HCT116 (cell line): ENCODE results near the gene RPL29. TPM values are rescaled to one million over a fixed set of nuclear protein-coding genes. Genes with fewer than 3 reads are reported as not detected.

Experiments used
- ATAC-seq: fragments of 200-7000 bp; cut with Tn5 transposase; 2 replicates; pipeline ENCODE4 v1.9.1; 2020; ENCODE audit warnings: mild to moderate bottlenecking, moderate library complexity
- BruUV-seq: library from RNA; stranded (reverse); fragments of 400-500 nt; replicated peaks from 2 replicates; lab custom pipeline; 2021; lab: Mats Ljungman, UMichigan
- CTCF ChIA-PET: fragments of 300-600 bp; sonication (Branson Sonifier 250); formaldehyde crosslinking; loops from one replicate; lab custom pipeline; 2021; ENCODE audit warnings: antibody characterized with exemption; lab: Charles Lee
- POLR2A ChIA-PET: fragments of 300-600, 350-600 bp; sonication (Branson Sonifier 250); formaldehyde crosslinking; loops from one replicate; lab custom pipeline; 2021; ENCODE audit warnings: antibody characterized with exemption; lab: Charles Lee
- RAD21 ChIA-PET, 2 experiments: fragments of 300-600 bp; sonication (Branson Sonifier 250); formaldehyde crosslinking; loops; one replicate each; lab custom pipeline; 2023; ENCODE audit warnings: low total read pairs in 2 of 2; ENCODE audit not compliant: uncharacterized antibody in 2 of 2, unreplicated experiment in 2 of 2, low non-redundant PET in 1 of 2; lab: Charles Lee
- DNase-seq: peaks from one replicate; pipeline ENCODE4 v3.0.0-alpha.2; 2010; ENCODE audit warnings: low read depth, low spot score
- H2AFZ ChIP-seq: fragments of 200-600 bp; shearing (Covaris generic), sonication (generic); 2 replicates; pipeline ENCODE4 v1.6.1; 2017; ENCODE audit warnings: low read depth, mixed run types, mixed read lengths, antibody characterized with exemption, low read length; ENCODE audit not compliant: poor library complexity, severe bottlenecking
- H3K27ac ChIP-seq: 2 replicates; pipeline ENCODE4 v1.5.1; 2012; ENCODE audit warnings: low read depth, low read length
- H3K27me3 ChIP-seq: fragments of 200-600 bp; sonication (generic); 2 replicates; pipeline ENCODE4 v1.6.1; 2016; ENCODE audit warnings: mixed run types, low read length, mixed read lengths; ENCODE audit not compliant: insufficient read depth
- H3K36me3 ChIP-seq, 2 experiments: fragments of 200-500 bp in 1 of 2; fragments of 200-600 bp in 1 of 2; sonication (Bioruptor generic) in 1 of 2; sonication (generic) in 1 of 2; 2 replicates each; pipeline versions ENCODE4 v1.5.1 to v1.6.1; 2014 to 2016; ENCODE audit warnings: low read length in 2 of 2, inconsistent platforms in 1 of 2, mixed read lengths in 1 of 2, mixed run types in 1 of 2; ENCODE audit not compliant: insufficient read depth in 2 of 2, control insufficient read depth in 1 of 2
- H3K4me1 ChIP-seq, 2 experiments: fragments of 200-600 bp in 1 of 2; sonication (generic) in 1 of 2; 2 replicates each; pipeline versions ENCODE4 v1.5.1 to v1.6.1; 2012 to 2017; ENCODE audit warnings: low read length in 2 of 2, inconsistent platforms in 1 of 2, mild to moderate bottlenecking in 1 of 2, mixed read lengths in 1 of 2, mixed run types in 1 of 2, moderate library complexity in 1 of 2; ENCODE audit not compliant: insufficient read depth in 2 of 2, control insufficient read depth in 1 of 2
- H3K4me2 ChIP-seq: fragments of 200-600 bp; sonication (generic); 2 replicates; pipeline ENCODE4 v1.6.1; 2017; ENCODE audit warnings: mixed run types, low read length, mixed read lengths
- H3K4me3 ChIP-seq, 2 experiments: fragments of 200-600 bp in 1 of 2; sonication (generic) in 1 of 2; replicated peaks in 1 of 2; 2 replicates each; pipeline ENCODE4 v1.5.1; 2011 to 2016; ENCODE audit warnings: low read length in 2 of 2, control low read depth in 1 of 2, low read depth in 1 of 2, mild to moderate bottlenecking in 1 of 2, mixed read lengths in 1 of 2, mixed run types in 1 of 2
- H3K79me2 ChIP-seq: fragments of 200-600 bp; sonication (generic); 2 replicates; pipeline ENCODE4 v1.6.1; 2017; ENCODE audit warnings: mild to moderate bottlenecking, mixed run types, low read length, moderate library complexity, mixed read lengths; ENCODE audit not compliant: insufficient read depth
- H3K9ac ChIP-seq: fragments of 200-600 bp; sonication (generic); 2 replicates; pipeline ENCODE4 v1.6.1; 2016; ENCODE audit warnings: low read length, mixed read lengths
- H3K9me2 ChIP-seq: fragments of 200-600 bp; sonication (generic), shearing (Covaris generic); 2 replicates; pipeline ENCODE4 v1.6.1; 2017; ENCODE audit warnings: mixed run types, mild to moderate bottlenecking, moderate library complexity; ENCODE audit not compliant: insufficient read depth
- H3K9me3 ChIP-seq, 2 experiments: fragments of 200-500 bp in 1 of 2; fragments of 200-600 bp in 1 of 2; sonication (Bioruptor generic) in 1 of 2; sonication (generic) in 1 of 2; 2 replicates each; pipeline ENCODE4 v1.6.1; 2014 to 2017; ENCODE audit warnings: low read length in 2 of 2, mixed read lengths in 2 of 2, inconsistent platforms in 1 of 2, low read depth in 1 of 2, mild to moderate bottlenecking in 1 of 2, mixed run types in 1 of 2, moderate library complexity in 1 of 2; ENCODE audit not compliant: control insufficient read depth in 1 of 2, insufficient read depth in 1 of 2
- H4K20me1 ChIP-seq: fragments of 200-600 bp; sonication (generic), shearing (Covaris generic); 2 replicates; pipeline ENCODE4 v1.6.1; 2017; ENCODE audit warnings: mixed run types, mild to moderate bottlenecking, moderate library complexity; ENCODE audit not compliant: insufficient read depth
- CBX3 ChIP-seq: IDR thresholded peaks from 2 replicates; pipeline ENCODE4 v1.6.1; 2012; ENCODE audit warnings: low read depth
- CEBPB ChIP-seq: IDR thresholded peaks from 2 replicates; pipeline ENCODE4 v1.6.1; 2012; ENCODE audit warnings: low read depth
- EGR1 ChIP-seq: IDR thresholded peaks from 2 replicates; pipeline ENCODE4 v1.6.1; 2012; ENCODE audit warnings: low read depth
- ELF1 ChIP-seq: IDR thresholded peaks from 2 replicates; pipeline ENCODE4 v1.6.1; 2012; ENCODE audit warnings: low read depth, borderline replicate concordance
- EZH2phosphoT487 ChIP-seq: fragments of 200-600 bp; IDR thresholded peaks from 2 replicates; pipeline ENCODE4 v1.6.1; 2018; ENCODE audit warnings: antibody characterized with exemption, borderline replicate concordance
- FOSL1 ChIP-seq: IDR thresholded peaks from 2 replicates; pipeline ENCODE4 v1.6.1; 2012; ENCODE audit warnings: low read depth
- POLR2A ChIP-seq: IDR thresholded peaks from 2 replicates; pipeline ENCODE4 v1.7.0; 2011; ENCODE audit warnings: borderline replicate concordance; ENCODE audit not compliant: insufficient read depth, insufficient read length; ENCODE audit errors: extremely low read depth
- SP1 ChIP-seq: IDR thresholded peaks from 2 replicates; pipeline ENCODE4 v1.6.1; 2012; ENCODE audit warnings: low read depth
- TCF7L2 ChIP-seq: IDR thresholded peaks from 2 replicates; pipeline ENCODE4 v1.7.0; 2011; ENCODE audit warnings: borderline replicate concordance, inconsistent platforms; ENCODE audit not compliant: insufficient read depth, insufficient read length; ENCODE audit errors: extremely low read depth
- intact Hi-C: fragments of 100-400 bp; cut with micrococcal nuclease; formaldehyde crosslinking; loops from 2 replicates; pipeline ENCODE4 v1.10.0; 2022
- total RNA-seq: library from RNA; stranded (reverse); gene quantifications from one replicate; pipeline ENCODE4 v1.2.1, GENCODE V29; 2021; ENCODE audit not compliant: unreplicated experiment
- TF ChIP-seq, protein P1 (sequence below): IDR thresholded peaks from 2 replicates; pipeline ENCODE4 v1.6.1; 2012
- TF ChIP-seq, protein P2 (sequence below): IDR thresholded peaks from 2 replicates; pipeline ENCODE4 v1.6.1; 2012
- TF ChIP-seq, protein P3 (sequence below): IDR thresholded peaks from 2 replicates; pipeline ENCODE4 v1.6.1; 2011; ENCODE audit warnings: mild to moderate bottlenecking, low read length, moderate library complexity; ENCODE audit not compliant: insufficient replicate concordance; ENCODE audit errors: extremely low read depth
- TF ChIP-seq, protein P4 (sequence below): IDR thresholded peaks from 2 replicates; pipeline ENCODE4 v1.6.1; 2012; ENCODE audit warnings: low read depth

RPL29 gene
- total RNA-seq, 1 experiment from 2014 or later, result 1,880 TPM

DNA sequence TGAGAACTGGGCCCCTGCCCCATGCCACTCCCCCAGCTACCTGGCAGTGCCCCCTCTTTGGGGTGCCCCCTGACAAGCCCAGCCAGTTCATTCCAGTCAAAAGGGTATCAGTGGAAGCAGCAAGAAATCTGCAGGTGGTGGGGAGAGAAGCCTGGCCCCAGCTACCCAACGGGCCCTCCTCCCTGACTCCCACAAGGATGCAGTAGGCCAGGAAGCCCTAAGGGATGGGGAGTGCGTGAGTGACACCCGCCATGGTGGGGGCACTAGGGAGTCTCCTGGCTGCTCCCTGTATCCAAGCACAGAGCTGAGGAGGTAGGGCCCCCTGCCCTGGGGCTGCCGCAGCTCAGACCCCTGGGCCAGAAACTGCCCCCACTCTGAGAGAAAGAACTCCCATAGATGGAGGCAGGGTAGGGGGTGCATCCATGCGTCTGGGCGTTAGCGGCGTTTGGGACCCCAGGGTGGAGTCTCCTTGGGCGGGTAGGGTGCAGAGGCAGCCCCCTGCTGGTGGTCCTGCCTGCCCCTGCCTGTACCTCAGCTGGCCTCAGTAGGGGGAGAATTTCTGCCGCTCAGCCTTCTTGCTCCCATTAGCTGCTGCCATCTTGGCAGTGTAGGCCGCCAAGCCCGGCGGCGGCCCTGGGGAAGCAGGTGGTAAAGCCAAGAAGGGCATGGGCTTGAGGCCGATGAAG, 38.0 kb downstream of the RPL29 start:
- no peak overlapping the region for H3K4me3 ChIP-seq
- ChIA-PET POLR2A (no interaction called here), RAD21 (no interaction called here), CTCF (interaction anchor here (0.9 kb wide), 1 partner anchor 16 kb away, joined by 3 read pairs; the partner anchor contains the start of gene RRP9)
- no peak overlapping the region for H2AFZ ChIP-seq
- no peak overlapping the region for H3K4me2 ChIP-seq
- no peak overlapping the region for H3K9ac ChIP-seq
- TF ChIP-seq EGR1 (no peak), SP1 (no peak), TCF7L2 (no peak), EZH2phosphoT487 (no peak), CEBPB (no peak), CBX3 (no peak), ELF1 (no peak), FOSL1 (no peak), POLR2A (no peak)
- TF ChIP-seq, protein P1, sequence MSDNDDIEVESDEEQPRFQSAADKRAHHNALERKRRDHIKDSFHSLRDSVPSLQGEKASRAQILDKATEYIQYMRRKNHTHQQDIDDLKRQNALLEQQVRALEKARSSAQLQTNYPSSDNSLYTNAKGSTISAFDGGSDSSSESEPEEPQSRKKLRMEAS, result no peak
- TF ChIP-seq, protein P2, sequence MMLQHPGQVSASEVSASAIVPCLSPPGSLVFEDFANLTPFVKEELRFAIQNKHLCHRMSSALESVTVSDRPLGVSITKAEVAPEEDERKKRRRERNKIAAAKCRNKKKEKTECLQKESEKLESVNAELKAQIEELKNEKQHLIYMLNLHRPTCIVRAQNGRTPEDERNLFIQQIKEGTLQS, result no peak
- TF ChIP-seq, protein P3, sequence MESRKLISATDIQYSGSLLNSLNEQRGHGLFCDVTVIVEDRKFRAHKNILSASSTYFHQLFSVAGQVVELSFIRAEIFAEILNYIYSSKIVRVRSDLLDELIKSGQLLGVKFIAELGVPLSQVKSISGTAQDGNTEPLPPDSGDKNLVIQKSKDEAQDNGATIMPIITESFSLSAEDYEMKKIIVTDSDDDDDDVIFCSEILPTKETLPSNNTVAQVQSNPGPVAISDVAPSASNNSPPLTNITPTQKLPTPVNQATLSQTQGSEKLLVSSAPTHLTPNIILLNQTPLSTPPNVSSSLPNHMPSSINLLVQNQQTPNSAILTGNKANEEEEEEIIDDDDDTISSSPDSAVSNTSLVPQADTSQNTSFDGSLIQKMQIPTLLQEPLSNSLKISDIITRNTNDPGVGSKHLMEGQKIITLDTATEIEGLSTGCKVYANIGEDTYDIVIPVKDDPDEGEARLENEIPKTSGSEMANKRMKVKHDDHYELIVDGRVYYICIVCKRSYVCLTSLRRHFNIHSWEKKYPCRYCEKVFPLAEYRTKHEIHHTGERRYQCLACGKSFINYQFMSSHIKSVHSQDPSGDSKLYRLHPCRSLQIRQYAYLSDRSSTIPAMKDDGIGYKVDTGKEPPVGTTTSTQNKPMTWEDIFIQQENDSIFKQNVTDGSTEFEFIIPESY, result no peak
- TF ChIP-seq, protein P4, sequence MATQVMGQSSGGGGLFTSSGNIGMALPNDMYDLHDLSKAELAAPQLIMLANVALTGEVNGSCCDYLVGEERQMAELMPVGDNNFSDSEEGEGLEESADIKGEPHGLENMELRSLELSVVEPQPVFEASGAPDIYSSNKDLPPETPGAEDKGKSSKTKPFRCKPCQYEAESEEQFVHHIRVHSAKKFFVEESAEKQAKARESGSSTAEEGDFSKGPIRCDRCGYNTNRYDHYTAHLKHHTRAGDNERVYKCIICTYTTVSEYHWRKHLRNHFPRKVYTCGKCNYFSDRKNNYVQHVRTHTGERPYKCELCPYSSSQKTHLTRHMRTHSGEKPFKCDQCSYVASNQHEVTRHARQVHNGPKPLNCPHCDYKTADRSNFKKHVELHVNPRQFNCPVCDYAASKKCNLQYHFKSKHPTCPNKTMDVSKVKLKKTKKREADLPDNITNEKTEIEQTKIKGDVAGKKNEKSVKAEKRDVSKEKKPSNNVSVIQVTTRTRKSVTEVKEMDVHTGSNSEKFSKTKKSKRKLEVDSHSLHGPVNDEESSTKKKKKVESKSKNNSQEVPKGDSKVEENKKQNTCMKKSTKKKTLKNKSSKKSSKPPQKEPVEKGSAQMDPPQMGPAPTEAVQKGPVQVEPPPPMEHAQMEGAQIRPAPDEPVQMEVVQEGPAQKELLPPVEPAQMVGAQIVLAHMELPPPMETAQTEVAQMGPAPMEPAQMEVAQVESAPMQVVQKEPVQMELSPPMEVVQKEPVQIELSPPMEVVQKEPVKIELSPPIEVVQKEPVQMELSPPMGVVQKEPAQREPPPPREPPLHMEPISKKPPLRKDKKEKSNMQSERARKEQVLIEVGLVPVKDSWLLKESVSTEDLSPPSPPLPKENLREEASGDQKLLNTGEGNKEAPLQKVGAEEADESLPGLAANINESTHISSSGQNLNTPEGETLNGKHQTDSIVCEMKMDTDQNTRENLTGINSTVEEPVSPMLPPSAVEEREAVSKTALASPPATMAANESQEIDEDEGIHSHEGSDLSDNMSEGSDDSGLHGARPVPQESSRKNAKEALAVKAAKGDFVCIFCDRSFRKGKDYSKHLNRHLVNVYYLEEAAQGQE, result no peak
- no peak overlapping the region for H3K27ac ChIP-seq
- no peak for ATAC-seq
- H3K79me2 ChIP-seq, result no peaks in the 10 kb centered on the region
- no peaks in the 10 kb centered on the region for H3K9me3 ChIP-seq
- intact Hi-C loops, result no loop called here
- BruUV-seq, result no TSS peak
- H3K9me2 ChIP-seq, result no peaks in the 10 kb centered on the region
- H3K4me1 ChIP-seq, result no peaks in the 10 kb centered on the region
- no peak for DNase-seq
- H3K36me3 ChIP-seq, result 0 out of 4 replicates have a peak, but pooled peaks cover 0 to 3% of the 10 kb centered on the region in 2 experiments
- no peaks in the 10 kb centered on the region for H4K20me1 ChIP-seq
- H3K27me3 ChIP-seq, result no peaks in the 10 kb centered on the region
